ENCODE data around the gene HECTD4.

The HECTD4 gene

DNA sequence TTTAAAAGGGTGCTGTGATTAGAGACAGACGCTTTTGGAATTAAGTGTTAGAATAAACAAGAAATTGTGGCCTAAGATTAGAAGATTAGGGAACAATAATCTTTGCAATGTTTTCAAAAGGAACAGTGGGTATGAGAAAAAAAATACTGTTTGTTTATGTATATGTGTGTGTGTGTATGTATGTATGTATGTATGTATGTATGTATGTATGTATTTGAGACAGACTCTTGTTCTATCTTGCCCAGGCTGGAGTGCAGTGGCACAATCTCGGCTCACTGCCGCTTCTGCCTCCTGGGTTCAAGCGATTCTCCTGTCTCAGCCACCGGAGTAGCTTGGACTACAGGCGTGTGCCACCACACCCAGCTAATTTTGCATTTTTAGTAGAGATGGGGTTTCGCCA lies 175.3 kb downstream of the HECTD4 start:
- no peak for DNase-seq

- DNase-seq, result no peak
These were observed 183.1 kb downstream of the HECTD4 start for GRCh38 chr12:112199136-112199535.

- DNase-seq, result peak in 3 of 5 experiments; percentile 10 to 67 (median 13)
These were observed 184.0 kb downstream of the HECTD4 start for GRCh38 chr12:112198120-112198733.

DNA sequence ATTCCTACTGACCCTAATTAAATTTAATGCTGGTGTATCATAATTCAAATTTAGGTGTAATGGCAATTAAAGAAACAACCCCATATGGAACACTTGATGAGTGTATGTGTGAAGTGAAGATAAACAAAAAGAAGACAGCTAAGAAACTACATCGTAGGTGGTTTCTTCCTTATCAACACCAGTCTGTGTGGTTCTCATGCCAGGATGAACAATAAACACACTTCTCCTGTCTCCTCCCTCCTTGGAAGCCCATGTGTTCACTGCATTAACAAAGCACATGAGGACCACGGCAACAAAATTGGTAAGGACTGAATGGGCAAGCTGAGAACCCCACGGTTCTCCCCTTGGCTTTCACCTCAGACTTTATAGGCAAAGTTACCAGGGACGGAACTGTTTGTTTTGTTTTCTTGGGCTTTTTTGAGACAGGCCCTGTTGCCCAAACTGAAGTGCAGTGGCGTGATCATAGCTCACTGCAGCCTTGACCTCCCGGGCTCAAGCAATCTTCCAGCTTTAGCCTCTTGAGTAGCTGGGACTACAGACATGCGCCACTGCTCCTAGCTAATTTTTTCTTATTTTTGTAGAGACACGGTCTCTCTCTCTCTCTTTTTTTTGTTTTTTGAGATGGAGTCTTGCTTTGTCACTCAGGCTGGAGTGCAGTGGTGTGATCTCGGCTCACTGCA lies 185.9 kb downstream of the HECTD4 start:
- no peak for DNase-seq

- DNase-seq, result no peak
These were observed 187.5 kb downstream of the HECTD4 start for GRCh38 chr12:112194601-112195247.

GRCh38 chr12:112192475-112192874 lies 189.8 kb downstream of the HECTD4 start:
- no peak for DNase-seq

DNA sequence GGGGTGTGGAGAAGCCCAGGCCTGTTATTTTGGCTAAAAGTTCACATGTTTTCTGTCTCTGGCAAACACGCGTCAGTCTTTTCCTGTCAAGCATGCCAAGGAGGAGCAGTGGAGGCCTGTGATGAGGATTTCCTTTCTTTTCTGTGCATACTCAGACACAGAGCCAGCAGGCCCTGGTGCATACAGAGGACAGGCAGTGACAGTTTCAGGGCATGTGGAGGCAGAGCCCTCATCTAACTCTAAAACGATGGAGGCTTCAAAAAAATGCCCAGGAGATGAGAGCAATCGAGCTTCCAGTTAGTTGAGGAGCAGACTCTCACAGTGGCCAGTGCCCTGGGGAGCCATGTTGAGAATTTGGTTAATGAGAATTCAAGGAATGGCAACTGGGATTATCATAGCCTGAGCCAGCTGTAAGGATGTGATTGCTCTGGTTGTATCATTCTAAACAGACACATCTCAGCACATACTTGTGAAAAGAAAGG lies 190.3 kb downstream of the HECTD4 start:
- DNase-seq, result no peak

DNA sequence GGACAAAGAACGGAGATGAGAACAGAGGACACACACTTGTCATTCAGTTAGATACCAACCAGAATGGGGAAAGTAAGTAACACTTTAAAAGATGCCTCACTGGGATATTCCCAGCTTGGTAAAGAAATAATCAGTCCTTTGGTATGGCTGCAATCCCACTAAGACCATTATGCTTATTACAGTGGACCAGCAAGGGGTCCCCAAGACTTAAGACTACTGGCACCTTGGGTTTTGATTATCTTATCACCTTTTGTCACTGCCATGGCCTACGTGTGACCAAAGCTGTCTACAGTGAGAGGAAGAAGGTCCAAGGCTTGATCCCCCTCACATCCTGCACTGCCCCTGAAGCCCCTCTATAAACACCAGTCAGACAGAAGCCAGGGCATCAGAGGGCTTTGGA lies 191.0 kb downstream of the HECTD4 start:
- no peak for DNase-seq

GRCh38 chr12:112190231-112191025 lies 191.8 kb downstream of the HECTD4 start:
- no peak for DNase-seq

DNA sequence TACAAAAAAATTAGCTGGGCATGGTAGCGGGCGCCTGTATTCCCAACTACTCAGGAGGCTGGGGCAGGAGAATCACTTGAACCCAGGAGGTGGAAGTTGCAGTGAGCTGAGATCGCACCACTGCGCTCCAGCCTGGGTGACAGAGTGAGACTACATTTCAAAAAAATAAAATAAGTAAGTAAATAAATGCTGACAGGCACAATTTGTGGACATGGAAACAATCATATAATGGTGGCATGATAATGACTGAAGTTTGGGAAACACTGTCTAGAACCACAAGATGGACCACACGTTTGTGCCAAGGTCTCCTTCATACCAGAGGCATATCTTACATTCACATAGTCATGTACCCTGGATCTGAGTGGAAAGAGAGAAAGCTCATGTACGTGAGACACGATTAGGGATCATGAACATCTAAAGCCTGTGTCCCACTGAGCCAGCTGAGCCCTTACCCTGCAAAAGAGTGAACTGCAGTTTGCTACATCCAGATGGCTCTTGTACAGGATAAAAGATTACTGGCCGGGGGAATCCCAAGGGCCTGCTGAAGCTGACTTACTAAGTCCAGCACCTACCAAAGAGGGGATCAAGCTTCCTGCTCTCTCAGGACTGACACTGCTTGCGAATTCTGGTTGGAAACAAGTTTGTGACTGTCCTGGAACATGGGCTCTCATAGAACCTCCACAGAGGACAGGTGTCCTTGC lies 194.0 kb downstream of the HECTD4 start:
- DNase-seq, result no peak

DNA sequence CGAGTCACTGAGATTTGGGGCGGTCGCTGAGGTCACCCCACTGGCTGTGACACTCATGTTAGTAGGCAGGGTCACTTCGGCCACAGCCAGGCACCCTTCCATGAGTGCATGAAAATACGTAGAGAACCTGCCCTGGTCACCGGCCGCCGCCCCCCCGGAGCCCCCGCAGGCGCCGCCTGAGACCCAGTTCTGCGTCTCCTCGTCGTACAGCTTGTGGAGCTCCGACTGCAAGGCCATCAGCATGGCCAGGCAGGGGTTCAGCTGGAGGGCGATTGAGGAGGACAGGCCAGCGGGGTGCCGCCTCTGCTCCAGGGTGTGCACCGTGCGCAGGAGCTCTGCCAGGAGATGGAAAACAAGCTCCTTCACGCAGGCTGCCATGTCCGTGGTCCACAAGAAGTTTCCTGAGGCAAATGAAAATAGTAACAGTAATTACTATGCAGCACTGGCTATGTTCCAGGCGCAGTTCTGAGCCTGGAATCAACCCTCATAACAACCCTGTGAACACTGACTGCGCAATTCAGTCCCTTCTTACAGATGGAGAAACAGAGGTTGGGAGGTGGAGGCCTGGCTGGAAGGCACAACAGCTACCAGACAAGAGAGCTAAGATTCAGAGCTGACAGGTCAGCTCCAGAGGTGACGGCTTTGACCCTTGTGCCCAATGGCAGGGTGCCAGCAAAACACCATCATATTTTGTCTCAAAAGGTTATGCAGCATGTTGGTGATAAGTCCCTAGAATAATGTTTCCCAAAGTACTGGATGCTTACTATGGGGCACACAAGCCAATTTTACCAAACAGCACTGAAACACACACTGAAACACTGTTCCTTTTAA lies 196.9 kb downstream of the HECTD4 start:
- DNase-seq, result no peak

DNA sequence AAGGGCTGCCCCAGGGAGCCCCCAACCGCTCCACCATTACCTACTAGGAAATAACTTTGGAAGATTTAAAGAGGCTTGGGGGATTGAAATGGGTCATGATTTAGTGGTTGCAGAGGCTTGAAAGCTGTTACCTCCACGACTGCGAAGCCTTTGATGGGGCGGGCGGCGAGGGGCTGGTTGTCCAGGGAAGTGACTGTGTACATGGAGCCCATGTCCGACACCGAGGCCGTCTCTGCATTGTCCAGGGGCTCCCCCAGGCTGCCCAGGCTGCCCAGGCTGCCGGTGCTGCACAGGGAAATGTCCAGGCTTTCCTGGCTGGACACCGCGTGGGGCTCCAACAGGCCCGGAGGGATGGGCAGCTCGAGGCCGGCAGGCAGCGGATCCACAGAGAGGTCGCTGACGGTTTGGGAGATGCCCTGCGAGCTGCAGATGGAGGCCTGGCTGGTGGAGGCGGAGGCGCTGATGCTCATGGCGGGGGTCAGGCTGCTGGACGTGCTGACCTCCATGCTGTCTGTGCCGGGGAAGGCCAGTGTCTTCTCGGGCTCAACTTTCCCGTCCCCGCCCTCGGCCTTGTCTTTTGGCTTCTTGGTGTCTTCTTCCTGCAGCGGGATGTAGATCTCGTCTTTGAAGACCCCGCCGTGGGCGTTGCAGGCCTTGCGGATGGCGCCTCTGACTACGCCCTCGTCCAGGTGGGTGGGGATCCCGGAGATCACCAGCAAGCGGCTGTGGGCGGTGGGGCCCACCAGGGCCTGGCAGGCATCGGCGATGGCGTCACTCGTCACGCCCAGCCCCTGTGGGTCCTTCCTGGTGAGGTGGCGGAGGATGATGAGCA lies 198.0 kb downstream of the HECTD4 start:
- no peak for DNase-seq

DNA sequence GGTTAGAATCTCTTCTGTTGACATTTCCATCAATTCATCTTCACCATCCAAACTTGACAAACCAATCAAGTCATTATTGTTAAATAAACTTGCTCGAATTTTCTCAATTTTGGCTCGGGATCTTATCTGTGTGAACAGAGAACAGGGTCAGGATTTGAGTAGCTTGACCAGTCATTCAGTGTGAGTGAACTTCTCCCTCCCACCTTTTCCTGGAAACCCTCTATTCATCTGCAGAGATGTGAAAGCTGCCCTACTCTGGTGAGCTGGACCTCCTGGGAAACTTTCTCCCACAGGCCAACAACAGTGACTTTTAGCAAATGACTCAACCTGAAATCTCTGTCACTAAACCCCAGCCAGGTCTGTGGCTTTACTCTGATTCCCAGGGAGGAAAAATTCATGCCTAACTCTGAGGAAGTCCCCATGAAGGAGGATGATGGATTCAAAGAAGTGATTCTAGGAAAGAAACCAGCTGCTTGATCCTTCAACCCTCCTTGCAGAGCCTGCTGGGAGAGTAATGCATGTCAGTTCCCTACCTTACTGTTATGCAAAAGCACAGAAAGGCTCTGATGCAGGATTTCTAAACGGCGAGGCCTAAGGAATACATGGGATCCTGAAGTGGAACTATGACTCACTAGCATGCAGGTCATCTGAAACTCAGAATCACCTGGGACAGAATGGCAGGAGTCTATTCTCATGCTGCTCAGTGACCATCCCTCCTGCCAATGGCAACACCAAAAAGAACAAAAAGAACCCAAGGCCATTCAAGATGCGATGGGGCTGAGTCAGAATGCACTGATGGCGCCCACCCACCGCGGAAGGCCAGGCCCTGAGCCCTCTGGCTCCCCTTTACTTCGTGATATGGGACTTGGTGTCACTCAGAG lies 198.8 kb downstream of the HECTD4 start:
- peak in 1 of 5 experiments; percentile 11 for DNase-seq

GRCh38 chr12:112182499-112182898 lies 199.7 kb downstream of the HECTD4 start:
- DNase-seq, result no peak

GRCh38 chr12:112180422-112180821 lies 201.8 kb downstream of the HECTD4 start:
- no peak for DNase-seq

GRCh38 chr12:112179916-112180315 lies 202.3 kb downstream of the HECTD4 start:
- DNase-seq, result no peak

GRCh38 chr12:112179341-112179740 lies 202.9 kb downstream of the HECTD4 start:
- DNase-seq, result no peak

GRCh38 chr12:112178796-112179195 lies 203.4 kb downstream of the HECTD4 start:
- DNase-seq, result no peak

DNA sequence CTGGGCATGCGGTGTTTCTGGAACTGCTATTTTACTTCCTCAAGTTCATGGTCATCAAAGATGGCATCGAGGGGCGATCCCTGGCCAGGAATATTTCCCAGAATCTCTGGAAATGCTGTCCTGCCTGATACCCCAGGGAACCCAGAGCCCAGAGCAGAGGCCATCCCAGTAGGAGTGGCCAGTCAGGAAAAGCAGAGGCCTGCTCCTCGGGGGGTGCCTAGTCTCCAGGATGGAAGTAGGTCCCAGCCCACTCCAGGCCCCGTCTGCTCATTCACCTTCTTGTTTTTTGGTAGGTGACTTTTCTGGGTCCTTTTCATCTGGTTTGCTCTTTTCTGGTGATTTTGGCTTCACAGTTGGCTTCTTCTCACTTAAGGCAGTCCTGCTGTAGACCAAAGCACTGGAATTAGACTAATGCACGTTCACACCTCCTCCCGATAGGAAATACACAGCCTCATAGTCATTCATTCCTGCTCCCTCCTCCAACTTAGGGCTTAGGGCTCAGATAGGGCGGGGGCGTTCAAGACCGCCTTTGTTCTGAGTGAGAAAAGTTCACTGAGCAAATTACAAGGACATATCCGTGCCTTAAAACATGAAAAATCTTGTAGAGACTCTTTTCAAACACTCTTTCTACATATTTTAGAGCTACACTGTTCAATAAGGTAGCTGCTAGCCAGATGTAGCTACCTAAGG lies 205.8 kb downstream of the HECTD4 start:
- DNase-seq, result no peak
